HEK293 (cell line): ENCODE data around the gene ST6GALNAC1.

Experiments
- PATZ1 ChIP-seq: fragments of 450-650 bp; formaldehyde crosslinking; IDR thresholded peaks from 2 replicates; pipeline ENCODE4 v1.5.1; 2016; ENCODE audit warnings: missing biosample characterization, missing genetic modification characterization
- ZBTB26 ChIP-seq: fragments of 450-650 bp; formaldehyde crosslinking; optimal IDR thresholded peaks from 2 replicates; pipeline ENCODE3; 2016; ENCODE audit warnings: missing biosample characterization, mild to moderate bottlenecking, missing genetic modification characterization
- ZNF274 ChIP-seq, 2 experiments: fragments of 200-500 bp in 1 of 2; fragments of 450-650 bp in 1 of 2; sonication (Bioruptor generic) in 1 of 2; formaldehyde crosslinking in 1 of 2; IDR thresholded peaks; 2 replicates each; pipeline versions ENCODE4 v1.5.1 to v1.6.1; 2014 to 2016; ENCODE audit warnings: borderline replicate concordance in 1 of 2, inconsistent platforms in 1 of 2, low read length in 1 of 2, missing biosample characterization in 1 of 2, missing genetic modification characterization in 1 of 2
- ZNF660 ChIP-seq: fragments of 450-650 bp; IDR thresholded peaks from 2 replicates; pipeline ENCODE4 v1.5.1; 2018; ENCODE audit warnings: missing biosample characterization, mild to moderate bottlenecking, missing genetic modification characterization

GRCh38 chr17:76577876-76578275 is 65.7 kb downstream of the ST6GALNAC1 start:
- TF ChIP-seq ZBTB26 (tag by site-specific recombination) = no peak
- TF ChIP-seq PATZ1 (tag by site-specific recombination) = no peak
- TF ChIP-seq ZNF274 (IDR thresholded peaks at IDR 0.05; ENCODE audit: low read length) = no peak
- TF ChIP-seq ZNF274 (tag by site-specific recombination; IDR thresholded peaks at IDR 0.05; ENCODE audit: borderline replicate concordance) = no peak
- TF ChIP-seq ZNF660 (tag by site-specific recombination) = no peak
